Measurements from ENCODE around the gene CIDEC. TPM values are rescaled to one million over a fixed set of nuclear protein-coding genes. Genes with fewer than 3 reads are reported as not detected.

The CIDEC gene
- total and polyA plus RNA-seq, 2 experiments from 2014 or later, result not detected

- DNase-seq (ENCODE audit: low spot score) (no peak), ATAC-seq (no peak)
- peaks cover 6% of the 10 kb centered on the region; the same call in 1 of the 2 replicates for H3K4me1 ChIP-seq (ENCODE audit: insufficient read depth)
- H3K27me3 ChIP-seq (ENCODE audit: insufficient read depth), result no peaks in the 10 kb centered on the region
- H2AFZ ChIP-seq, result no peak overlapping the region
- no peak overlapping the region for H3K27ac ChIP-seq (ENCODE audit: low read depth)
- Mint-ChIP-seq H3K27ac (no peak overlapping the region), H3K4me3 (no peak overlapping the region), H3K4me1 (peaks cover 10% of the 10 kb centered on the region), H3K36me3 (ENCODE audit: low read depth) (peaks cover 20% of the 10 kb centered on the region), H3K27me3 (ENCODE audit: insufficient read depth, low read depth, poor library complexity) (peaks cover 4% of the 10 kb centered on the region), H3K9me3 (no peaks in the 10 kb centered on the region)
- H3K9me2 ChIP-seq (ENCODE audit: insufficient read depth), result no peaks in the 10 kb centered on the region
- no peak for TF ChIP-seq CREB1 (CRISPR knock-in tag; IDR thresholded peaks at IDR 0.05; ENCODE audit: low read depth)
- no peak for TF ChIP-seq STAT1 (IDR thresholded peaks at IDR 0.05; ENCODE audit: unreplicated experiment)
- TF ChIP-seq EZH2 (IDR thresholded peaks at IDR 0.05; ENCODE audit: low read depth, unreplicated experiment), result no peak
- TF ChIP-seq REST (IDR thresholded peaks at IDR 0.05; ENCODE audit: unreplicated experiment), result no peak
- TF ChIP-seq ZNF114 (CRISPR knock-in tag; IDR thresholded peaks at IDR 0.05), result no peak
- TF ChIP-seq JUNB (IDR thresholded peaks at IDR 0.05; ENCODE audit: unreplicated experiment), result no peak
- TF ChIP-seq ETS1 (IDR thresholded peaks at IDR 0.05), result no peak
- no peak for TF ChIP-seq ZNF462 (CRISPR knock-in tag; IDR thresholded peaks at IDR 0.05)
- TF ChIP-seq POLR2AphosphoS5 (IDR thresholded peaks at IDR 0.05; ENCODE audit: low read depth), result no peak
- no peak for TF ChIP-seq ZNF331 (CRISPR knock-in tag; IDR thresholded peaks at IDR 0.05; ENCODE audit: low read depth)
- H3K4me2 ChIP-seq, result no peak overlapping the region
- H3F3A ChIP-seq (replicated peaks; ENCODE audit: low read depth), result peaks cover 9% of the 10 kb centered on the region; the same call in 1 of the 2 replicates
- H3K36me3 ChIP-seq (ENCODE audit: insufficient read depth), result 0 out of 2 replicates have a peak, but pooled peaks cover 9% of the 10 kb centered on the region
- peaks cover 4% of the 10 kb centered on the region; the same call in 1 of the 2 replicates for H4K20me1 ChIP-seq (replicated peaks; ENCODE audit: insufficient read depth)
- no peak overlapping the region for H3K4me3 ChIP-seq
- H3K79me2 ChIP-seq (replicated peaks; ENCODE audit: insufficient read depth), result 0 out of 2 replicates have a peak, but pooled peaks cover under 1% of the 10 kb centered on the region
These were observed 17.6 kb upstream of the CIDEC start for GRCh38 chr3:9897408-9898372.

All from GM23338 (cell line).